Measurements from ENCODE around the gene SCD5.

GRCh38 chr4:82712561-82712960 is 86.0 kb downstream of the SCD5 start:
- TF ChIP-seq CTCF (conservative IDR thresholded peaks at IDR 0.05 in 1 of 2, IDR thresholded peaks at IDR 0.05 in 1 of 2; ENCODE audit: extremely low read depth in 1 of 2, insufficient read depth in 1 of 2, low read depth in 1 of 2, low read length in 2 of 2): no peak
- TF ChIP-seq EZH2 (IDR thresholded peaks at IDR 0.05; ENCODE audit: borderline replicate concordance, low read length): no peak
